ENCODE results near the gene ZNF609. TPM values are rescaled to one million over a fixed set of nuclear protein-coding genes. Genes with fewer than 3 reads are reported as not detected.

The ZNF609 gene
- total and polyA plus RNA-seq, 3 donors from 2014 or later: 48.7 to 75.8 (median 60.5) TPM

DNA sequence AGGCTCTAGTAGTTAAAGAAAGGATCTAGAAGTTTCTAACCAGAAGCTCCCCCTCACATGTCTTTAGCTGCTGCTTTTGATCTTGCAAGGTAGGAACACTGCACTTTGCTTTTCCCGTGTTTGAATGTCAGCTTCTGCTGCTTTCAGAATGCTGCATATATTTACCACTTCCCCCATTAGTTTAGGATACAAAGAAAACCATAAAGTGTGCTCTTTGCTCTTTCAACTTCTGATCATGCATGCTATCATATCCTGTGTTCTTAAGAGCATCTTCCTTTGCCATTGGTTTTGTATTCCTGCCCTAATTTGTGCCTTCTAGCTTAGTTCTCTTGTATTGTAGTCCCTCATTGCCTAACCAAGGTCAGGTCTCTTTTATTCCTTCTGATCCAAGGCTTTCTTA is 43.3 kb downstream of the ZNF609 start:
- peaks cover 47% of the 10 kb centered on the region for H3K4me1 ChIP-seq
- DNase-seq: no peak
- H3K4me3 ChIP-seq: no peak overlapping the region
- no peaks in the 10 kb centered on the region for H3K27me3 ChIP-seq
- no peaks in the 10 kb centered on the region for H3K36me3 ChIP-seq (ENCODE audit: low read depth, missing control alignments)
- no peaks in the 10 kb centered on the region for H3K9me3 ChIP-seq
- peak overlapping the region in 1 of 2 donors; percentile 38 for H3K27ac ChIP-seq
- TF ChIP-seq POLR2A (IDR thresholded peaks at IDR 0.05): no peak
- TF ChIP-seq, protein P1, sequence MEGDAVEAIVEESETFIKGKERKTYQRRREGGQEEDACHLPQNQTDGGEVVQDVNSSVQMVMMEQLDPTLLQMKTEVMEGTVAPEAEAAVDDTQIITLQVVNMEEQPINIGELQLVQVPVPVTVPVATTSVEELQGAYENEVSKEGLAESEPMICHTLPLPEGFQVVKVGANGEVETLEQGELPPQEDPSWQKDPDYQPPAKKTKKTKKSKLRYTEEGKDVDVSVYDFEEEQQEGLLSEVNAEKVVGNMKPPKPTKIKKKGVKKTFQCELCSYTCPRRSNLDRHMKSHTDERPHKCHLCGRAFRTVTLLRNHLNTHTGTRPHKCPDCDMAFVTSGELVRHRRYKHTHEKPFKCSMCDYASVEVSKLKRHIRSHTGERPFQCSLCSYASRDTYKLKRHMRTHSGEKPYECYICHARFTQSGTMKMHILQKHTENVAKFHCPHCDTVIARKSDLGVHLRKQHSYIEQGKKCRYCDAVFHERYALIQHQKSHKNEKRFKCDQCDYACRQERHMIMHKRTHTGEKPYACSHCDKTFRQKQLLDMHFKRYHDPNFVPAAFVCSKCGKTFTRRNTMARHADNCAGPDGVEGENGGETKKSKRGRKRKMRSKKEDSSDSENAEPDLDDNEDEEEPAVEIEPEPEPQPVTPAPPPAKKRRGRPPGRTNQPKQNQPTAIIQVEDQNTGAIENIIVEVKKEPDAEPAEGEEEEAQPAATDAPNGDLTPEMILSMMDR (IDR thresholded peaks at IDR 0.05): no peak
- 44 to 57% methylated on average over 1 of the region's 1 CpG for WGBS, 2 donors
- intact Hi-C loops (cut with DNase I; ENCODE audit: low total_unique reads): no loop called here

DNA sequence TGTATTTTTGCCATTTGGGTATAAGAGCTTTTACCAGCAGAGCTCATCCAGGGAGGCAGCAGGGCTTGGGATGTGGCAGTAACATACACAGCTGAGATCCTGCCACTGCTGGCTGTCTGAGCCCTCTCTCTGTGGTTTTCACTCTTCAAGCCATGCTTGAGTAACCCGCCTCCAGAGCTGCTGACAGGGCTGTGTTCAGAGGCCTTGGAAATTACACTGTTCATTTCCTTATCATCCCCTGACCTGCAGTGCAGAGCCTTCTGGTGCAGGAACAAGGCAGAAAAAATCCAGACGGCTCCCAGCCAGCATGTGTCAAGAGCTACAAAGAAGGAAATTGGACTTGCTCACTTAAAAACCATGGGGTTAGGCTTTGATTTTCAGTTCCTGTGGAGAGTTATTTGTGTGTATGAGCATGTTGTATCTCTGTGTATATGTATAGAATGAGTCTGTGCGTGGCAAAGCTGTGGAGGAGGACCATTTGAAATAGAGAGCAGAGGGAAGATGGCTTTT is 47.0 kb downstream of the ZNF609 start:
- intact Hi-C loops (cut with DNase I; ENCODE audit: low total_unique reads): no loop called here
- Histone ChIP-seq H3K9me3 (no peaks in the 10 kb centered on the region), H3K27me3 (no peaks in the 10 kb centered on the region), H3K4me3 (no peak overlapping the region), H3K27ac (peak overlapping the region; percentile 53 to 64), H3K36me3 (ENCODE audit: low read depth, missing control alignments) (no peaks in the 10 kb centered on the region), H3K4me1 (peaks cover 41% of the 10 kb centered on the region)
- no peak for TF ChIP-seq POLR2A (IDR thresholded peaks at IDR 0.05)
- TF ChIP-seq, protein P1 (IDR thresholded peaks at IDR 0.05): no peak
- peak; percentile 93 for DNase-seq
- 22 to 34% methylated on average over 3 of the region's 3 CpGs for WGBS, 2 donors

DNA sequence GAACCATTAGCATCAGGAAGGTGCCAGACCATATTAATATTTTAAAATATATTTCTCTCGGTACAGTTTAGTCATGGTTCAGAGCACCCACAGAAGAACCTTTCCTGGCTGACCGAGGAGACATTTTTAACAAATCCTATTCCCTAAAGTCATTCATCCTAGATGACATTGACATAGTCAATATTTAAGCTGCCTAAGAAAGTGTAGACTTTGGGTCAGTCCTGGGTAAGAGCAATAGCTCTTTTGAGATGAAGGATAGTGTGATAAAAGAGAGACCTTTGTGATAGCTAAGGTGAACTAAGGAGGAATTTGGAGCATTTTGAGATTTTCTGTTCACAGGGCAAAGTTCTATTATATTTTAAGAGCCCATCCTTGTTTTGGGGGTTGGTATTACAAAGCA is 47.5 kb downstream of the ZNF609 start:
- DNase-seq: no peak
- Histone ChIP-seq H3K9me3 (no peaks in the 10 kb centered on the region), H3K27ac (peak overlapping the region; percentile 53 to 64), H3K27me3 (no peaks in the 10 kb centered on the region), H3K4me1 (peaks cover 38% of the 10 kb centered on the region), H3K4me3 (no peak overlapping the region), H3K36me3 (ENCODE audit: low read depth, missing control alignments) (no peaks in the 10 kb centered on the region)
- intact Hi-C loops (cut with DNase I; ENCODE audit: low total_unique reads): no loop called here
- TF ChIP-seq, protein P1 (IDR thresholded peaks at IDR 0.05): no peak
- no peak for TF ChIP-seq POLR2A (IDR thresholded peaks at IDR 0.05)
- 50 to 62% methylated on average over 2 of the region's 2 CpGs for WGBS, 2 donors

DNA sequence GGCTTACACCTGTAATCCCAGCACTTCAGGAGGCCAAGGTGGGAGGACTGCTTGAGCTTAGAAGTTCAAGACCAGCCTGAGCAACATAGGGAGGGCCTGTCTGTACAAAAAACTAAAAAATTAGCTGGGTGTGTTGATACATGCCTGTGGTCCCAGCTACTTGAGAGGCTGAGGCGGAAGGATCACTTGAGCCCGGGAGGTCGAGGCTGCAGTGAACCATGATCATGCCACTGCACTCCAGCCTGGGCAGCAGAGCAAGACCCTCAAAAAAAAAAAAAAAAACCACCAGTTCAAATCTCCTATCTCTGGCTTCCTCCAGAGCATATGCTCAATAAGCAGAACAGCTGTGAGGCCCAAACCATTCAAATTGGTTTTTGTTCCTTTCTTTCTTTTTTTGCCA is 53.4 kb downstream of the ZNF609 start:
- DNase-seq: no peak
- Histone ChIP-seq H3K4me1 (peaks cover 13% of the 10 kb centered on the region), H3K4me3 (no peak overlapping the region), H3K36me3 (ENCODE audit: low read depth, missing control alignments) (no peaks in the 10 kb centered on the region), H3K27ac (no peak overlapping the region), H3K9me3 (no peaks in the 10 kb centered on the region), H3K27me3 (no peaks in the 10 kb centered on the region)
- intact Hi-C loops (cut with DNase I; ENCODE audit: low total_unique reads): no loop called here
- 94 to 95% methylated on average over 3 of the region's 3 CpGs for WGBS, 2 donors
- TF ChIP-seq, protein P1 (IDR thresholded peaks at IDR 0.05): no peak
- no peak for TF ChIP-seq POLR2A (IDR thresholded peaks at IDR 0.05)

DNA sequence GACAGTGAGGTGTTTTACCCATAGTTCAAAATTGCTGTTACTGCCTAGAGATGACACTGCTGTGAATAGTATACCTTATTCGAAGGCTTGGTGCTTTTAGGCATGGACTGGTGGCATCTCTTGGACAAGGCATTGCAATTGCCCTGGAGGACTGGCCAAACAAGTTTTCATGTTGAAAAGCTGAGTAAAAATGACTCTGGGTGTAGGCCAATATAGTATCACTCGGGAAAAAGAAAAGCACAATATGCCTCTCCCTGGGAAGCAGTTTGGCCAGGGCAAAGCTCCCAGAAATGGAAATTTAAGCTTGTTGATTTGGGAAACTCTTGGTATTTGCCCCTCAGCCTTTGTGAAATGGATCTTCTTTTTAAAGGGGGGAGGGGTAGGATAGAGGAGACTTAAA is 54.8 kb downstream of the ZNF609 start:
- Histone ChIP-seq H3K9me3 (no peaks in the 10 kb centered on the region), H3K4me3 (no peak overlapping the region), H3K4me1 (peaks cover 8% of the 10 kb centered on the region), H3K27me3 (no peaks in the 10 kb centered on the region), H3K36me3 (ENCODE audit: low read depth, missing control alignments) (no peaks in the 10 kb centered on the region), H3K27ac (no peak overlapping the region)
- TF ChIP-seq, protein P1 (IDR thresholded peaks at IDR 0.05): no peak
- TF ChIP-seq POLR2A (IDR thresholded peaks at IDR 0.05): no peak
- intact Hi-C loops (cut with DNase I; ENCODE audit: low total_unique reads): no loop called here
- no peak for DNase-seq
- 52 to 68% methylated on average over 2 of the region's 2 CpGs for WGBS, 2 donors
